ENCODE data around the gene RITA1.

The RITA1 gene

GRCh38 chr12:113234483-113234882 is 49.0 kb downstream of the RITA1 start:
- POLR2A ChIA-PET (ENCODE audit: low non-redundant PET): no interaction called here
- no peak for DNase-seq (ENCODE audit: low spot score)
- TF ChIP-seq, protein P1, sequence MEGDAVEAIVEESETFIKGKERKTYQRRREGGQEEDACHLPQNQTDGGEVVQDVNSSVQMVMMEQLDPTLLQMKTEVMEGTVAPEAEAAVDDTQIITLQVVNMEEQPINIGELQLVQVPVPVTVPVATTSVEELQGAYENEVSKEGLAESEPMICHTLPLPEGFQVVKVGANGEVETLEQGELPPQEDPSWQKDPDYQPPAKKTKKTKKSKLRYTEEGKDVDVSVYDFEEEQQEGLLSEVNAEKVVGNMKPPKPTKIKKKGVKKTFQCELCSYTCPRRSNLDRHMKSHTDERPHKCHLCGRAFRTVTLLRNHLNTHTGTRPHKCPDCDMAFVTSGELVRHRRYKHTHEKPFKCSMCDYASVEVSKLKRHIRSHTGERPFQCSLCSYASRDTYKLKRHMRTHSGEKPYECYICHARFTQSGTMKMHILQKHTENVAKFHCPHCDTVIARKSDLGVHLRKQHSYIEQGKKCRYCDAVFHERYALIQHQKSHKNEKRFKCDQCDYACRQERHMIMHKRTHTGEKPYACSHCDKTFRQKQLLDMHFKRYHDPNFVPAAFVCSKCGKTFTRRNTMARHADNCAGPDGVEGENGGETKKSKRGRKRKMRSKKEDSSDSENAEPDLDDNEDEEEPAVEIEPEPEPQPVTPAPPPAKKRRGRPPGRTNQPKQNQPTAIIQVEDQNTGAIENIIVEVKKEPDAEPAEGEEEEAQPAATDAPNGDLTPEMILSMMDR (conservative IDR thresholded peaks at IDR 0.05; ENCODE audit: low read depth): no peak
- CTCF ChIA-PET: interaction anchor here (0.6 kb wide), 1 partner anchor 38 kb away, joined by 5 read pairs; no protein-coding TSS in a partner anchor
- no peak overlapping the region for H3K27ac ChIP-seq

DNA sequence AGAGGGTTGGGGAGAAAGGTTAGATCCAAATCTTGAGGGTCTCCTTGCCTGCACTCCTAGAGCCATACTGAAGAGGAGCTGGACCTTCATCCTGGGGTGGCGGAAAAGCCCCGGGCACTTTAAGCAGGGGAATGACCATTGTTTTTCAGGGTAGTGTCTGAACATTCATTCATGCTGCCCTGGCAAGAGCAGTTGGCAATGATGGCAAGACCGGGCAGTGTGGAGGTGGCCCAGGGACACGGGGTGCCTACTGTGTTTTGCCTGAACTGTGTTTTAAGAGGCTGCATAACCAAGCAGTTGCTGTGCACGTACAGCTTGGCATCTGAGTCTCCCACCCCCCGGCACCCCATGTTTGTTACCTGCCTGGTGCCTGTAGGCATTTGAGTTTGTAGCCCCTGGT is 50.5 kb downstream of the RITA1 start:
- CTCF ChIA-PET: no interaction called here
- TF ChIP-seq, protein P1 (conservative IDR thresholded peaks at IDR 0.05; ENCODE audit: low read depth): no peak
- POLR2A ChIA-PET (ENCODE audit: low non-redundant PET): no interaction called here
- DNase-seq (ENCODE audit: low spot score): no peak
- H3K27ac ChIP-seq: peak overlapping the region; percentile 2; the same call in 1 of the 2 replicates

GRCh38 chr12:113236539-113237399 is 51.2 kb downstream of the RITA1 start:
- TF ChIP-seq, protein P1 (conservative IDR thresholded peaks at IDR 0.05; ENCODE audit: low read depth): no peak
- DNase-seq (ENCODE audit: low spot score): no peak
- peak overlapping the region; percentile 2; the same call in 1 of the 2 replicates for H3K27ac ChIP-seq
- ChIA-PET CTCF (no interaction called here), POLR2A (ENCODE audit: low non-redundant PET) (no interaction called here)

- no peak for DNase-seq (ENCODE audit: low spot score)
- CTCF ChIA-PET: no interaction called here
- H3K27ac ChIP-seq: 0 out of 2 replicates have a peak overlapping the region, but pooled peaks have one; percentile 2
- TF ChIP-seq, protein P1 (conservative IDR thresholded peaks at IDR 0.05; ENCODE audit: low read depth): no peak
- POLR2A ChIA-PET (ENCODE audit: low non-redundant PET): no interaction called here
Measured at GRCh38 chr12:113237748-113238147, 52.2 kb downstream of the RITA1 start.

DNA sequence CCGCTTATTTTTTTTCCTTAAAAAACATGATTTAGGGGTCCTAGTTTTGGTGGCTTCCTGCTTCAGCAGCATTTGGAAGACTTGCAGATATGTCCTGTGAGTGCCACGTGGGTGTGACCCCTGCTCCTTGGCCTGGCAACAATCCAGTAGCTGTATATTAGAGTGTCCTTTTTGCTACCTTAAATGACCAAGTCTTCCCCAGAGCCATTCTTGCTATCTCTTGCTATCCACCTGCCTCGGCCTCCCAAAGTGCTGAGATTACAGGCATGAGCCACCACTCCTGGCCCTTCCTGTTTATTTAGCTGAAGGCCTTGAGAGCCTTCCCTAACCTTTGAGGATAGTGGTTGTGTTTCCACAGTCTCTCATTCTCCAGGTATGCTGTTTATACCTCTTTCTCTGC is 52.8 kb downstream of the RITA1 start:
- TF ChIP-seq, protein P1 (conservative IDR thresholded peaks at IDR 0.05; ENCODE audit: low read depth): no peak
- ChIA-PET POLR2A (ENCODE audit: low non-redundant PET) (no interaction called here), CTCF (no interaction called here)
- H3K27ac ChIP-seq: no peak overlapping the region
- no peak for DNase-seq (ENCODE audit: low spot score)

DNA sequence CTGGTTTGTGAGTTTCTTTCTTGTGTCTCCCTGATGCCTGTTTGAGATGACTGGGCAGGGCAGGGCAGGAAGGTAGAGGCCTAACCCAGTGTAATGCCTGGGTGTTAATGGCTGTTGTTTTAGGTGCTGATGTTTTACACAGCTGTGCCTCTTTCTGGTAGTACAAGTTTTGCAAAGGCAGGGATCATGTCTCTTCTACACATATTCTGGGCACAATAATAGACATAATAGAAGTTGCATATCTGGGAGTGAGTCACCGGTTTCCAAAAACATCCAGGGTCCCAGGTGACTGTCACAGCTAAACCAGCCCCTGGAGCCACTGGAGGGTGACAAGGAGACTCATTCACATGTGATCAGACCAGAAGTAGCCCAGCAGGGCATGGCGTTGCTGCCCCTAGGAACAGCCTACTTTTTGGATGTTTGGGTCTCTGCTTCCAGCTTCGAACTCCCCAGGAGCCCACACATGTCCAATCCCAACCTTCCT is 53.8 kb downstream of the RITA1 start:
- TF ChIP-seq, protein P1 (conservative IDR thresholded peaks at IDR 0.05; ENCODE audit: low read depth): no peak
- peak overlapping the region; percentile 98 for H3K27ac ChIP-seq
- ChIA-PET POLR2A (ENCODE audit: low non-redundant PET) (no interaction called here), CTCF (no interaction called here)
- no peak for DNase-seq (ENCODE audit: low spot score)

Data from RWPE1 (cell line).